ENCODE measurements around the gene CCR3. TPM values are rescaled to one million over a fixed set of nuclear protein-coding genes. Genes with fewer than 3 reads are reported as not detected.

CCR3 gene
- total RNA-seq, 2 experiments from 2014 or later = not detected

DNA sequence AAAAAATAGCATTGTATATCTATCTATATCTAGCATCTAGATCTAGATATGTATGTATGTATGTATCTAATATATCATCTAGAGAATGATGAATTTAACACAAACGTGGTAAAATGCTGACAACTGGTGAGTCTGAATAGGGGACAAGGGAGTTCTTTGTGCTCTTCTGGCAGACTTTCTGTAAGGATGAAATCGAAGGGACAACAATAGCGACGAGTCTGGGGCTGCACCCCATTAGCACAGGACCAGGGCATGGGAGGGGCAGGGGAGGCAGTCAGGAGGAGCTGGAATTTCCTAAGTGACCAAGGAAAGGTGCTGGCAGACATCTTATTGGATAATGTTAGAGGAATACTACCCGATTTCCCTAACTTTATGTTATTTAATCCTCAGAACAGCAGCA lies 42.0 kb upstream of the CCR3 start:
- intact Hi-C loops (cut with micrococcal nuclease) = no loop called here
- H3K4me1 Mint-ChIP-seq (ENCODE audit: low read depth) = no peaks in the 10 kb centered on the region
- H3K27me3 Mint-ChIP-seq = no peaks in the 10 kb centered on the region
- ChIA-PET POLR2A (interaction anchor here (2.3 kb wide), 1 partner anchor 9 kb away, joined by 5 read pairs; no protein-coding TSS in a partner anchor), CTCF (interaction anchor here (1.2 to 1.8 kb wide), 3 partner anchors 15 to 232 kb away, joined by 3 to 5 read pairs (median 4); no protein-coding TSS in a partner anchor)
- TF ChIP-seq, protein P1, sequence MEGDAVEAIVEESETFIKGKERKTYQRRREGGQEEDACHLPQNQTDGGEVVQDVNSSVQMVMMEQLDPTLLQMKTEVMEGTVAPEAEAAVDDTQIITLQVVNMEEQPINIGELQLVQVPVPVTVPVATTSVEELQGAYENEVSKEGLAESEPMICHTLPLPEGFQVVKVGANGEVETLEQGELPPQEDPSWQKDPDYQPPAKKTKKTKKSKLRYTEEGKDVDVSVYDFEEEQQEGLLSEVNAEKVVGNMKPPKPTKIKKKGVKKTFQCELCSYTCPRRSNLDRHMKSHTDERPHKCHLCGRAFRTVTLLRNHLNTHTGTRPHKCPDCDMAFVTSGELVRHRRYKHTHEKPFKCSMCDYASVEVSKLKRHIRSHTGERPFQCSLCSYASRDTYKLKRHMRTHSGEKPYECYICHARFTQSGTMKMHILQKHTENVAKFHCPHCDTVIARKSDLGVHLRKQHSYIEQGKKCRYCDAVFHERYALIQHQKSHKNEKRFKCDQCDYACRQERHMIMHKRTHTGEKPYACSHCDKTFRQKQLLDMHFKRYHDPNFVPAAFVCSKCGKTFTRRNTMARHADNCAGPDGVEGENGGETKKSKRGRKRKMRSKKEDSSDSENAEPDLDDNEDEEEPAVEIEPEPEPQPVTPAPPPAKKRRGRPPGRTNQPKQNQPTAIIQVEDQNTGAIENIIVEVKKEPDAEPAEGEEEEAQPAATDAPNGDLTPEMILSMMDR (IDR thresholded peaks at IDR 0.05) = no peak
- peaks cover 2% of the 10 kb centered on the region for H3K36me3 Mint-ChIP-seq (ENCODE audit: low read depth)
- H3K9me3 Mint-ChIP-seq = peaks cover 2% of the 10 kb centered on the region
- no peak for ATAC-seq
- DNase-seq = no peak
- H3K27ac Mint-ChIP-seq = no peak overlapping the region
- H3K4me3 Mint-ChIP-seq = no peak overlapping the region

DNA sequence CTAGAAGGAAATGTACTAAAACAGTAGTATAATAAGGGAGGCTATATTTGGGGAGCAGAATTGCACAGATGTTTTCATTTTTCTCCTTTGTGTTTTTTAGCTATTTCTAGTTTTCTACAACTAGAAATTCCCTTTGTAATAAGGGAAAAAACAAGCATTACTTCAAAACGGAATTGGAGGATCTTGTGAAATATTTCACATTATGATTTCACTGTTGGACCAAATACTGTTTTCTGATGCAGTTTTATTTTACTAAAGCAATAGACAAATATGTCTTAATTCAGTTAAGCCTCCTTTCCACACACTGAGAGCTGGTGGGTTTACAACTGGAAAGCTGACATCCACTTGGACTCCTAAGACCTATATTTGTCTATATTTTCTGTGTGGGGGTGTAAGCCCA lies 41.5 kb upstream of the CCR3 start:
- CTCF ChIA-PET = interaction anchor here (1.2 to 1.8 kb wide), 3 partner anchors 14 to 232 kb away, joined by 3 to 5 read pairs (median 4); no protein-coding TSS in a partner anchor

DNA sequence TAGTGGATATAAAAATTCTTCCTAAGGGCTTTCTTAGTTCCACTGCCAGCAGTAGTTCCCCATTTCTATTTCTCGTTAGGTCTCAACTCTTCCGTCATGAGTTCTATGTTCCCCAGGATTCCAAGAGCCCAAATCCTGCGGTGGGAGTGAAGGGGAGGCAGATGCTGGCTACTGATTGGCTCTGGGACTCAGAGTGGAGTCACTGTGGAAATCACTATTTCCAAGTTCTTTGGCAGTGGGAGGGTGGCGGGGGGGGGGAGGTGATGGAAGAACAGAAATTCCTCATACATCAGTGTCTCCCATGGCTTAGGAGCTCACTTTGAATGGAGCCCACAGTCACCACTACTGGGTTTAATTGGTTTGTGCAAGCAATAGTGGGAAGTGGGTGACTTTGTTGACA lies 39.7 kb upstream of the CCR3 start:
- DNase-seq = no peak
- peaks cover 2% of the 10 kb centered on the region for H3K4me1 Mint-ChIP-seq (ENCODE audit: low read depth)
- H3K4me3 Mint-ChIP-seq = no peak overlapping the region
- H3K9me3 Mint-ChIP-seq = no peaks in the 10 kb centered on the region
- intact Hi-C loops (cut with micrococcal nuclease) = no loop called here
- ChIA-PET POLR2A (interaction anchor here (0.5 kb wide), 1 partner anchor 93 kb away, joined by 3 read pairs; no protein-coding TSS in a partner anchor), CTCF (no interaction called here)
- TF ChIP-seq, protein P1 (IDR thresholded peaks at IDR 0.05) = no peak
- no peaks in the 10 kb centered on the region for H3K27me3 Mint-ChIP-seq
- no peaks in the 10 kb centered on the region for H3K36me3 Mint-ChIP-seq (ENCODE audit: low read depth)
- no peak for ATAC-seq
- no peak overlapping the region for H3K27ac Mint-ChIP-seq

More for the DNA sequence above, 41.5 kb upstream of the CCR3 start:
- Mint-ChIP-seq H3K36me3 (ENCODE audit: low read depth) (no peaks in the 10 kb centered on the region), H3K9me3 (peaks cover 2% of the 10 kb centered on the region), H3K27ac (no peak overlapping the region), H3K4me1 (ENCODE audit: low read depth) (no peaks in the 10 kb centered on the region), H3K27me3 (no peaks in the 10 kb centered on the region), H3K4me3 (no peak overlapping the region)
- TF ChIP-seq, protein P1 (IDR thresholded peaks at IDR 0.05) = no peak
- no peak for ATAC-seq
- intact Hi-C loops (cut with micrococcal nuclease) = no loop called here
- POLR2A ChIA-PET = interaction anchor here (0.5 to 2.3 kb wide), 2 partner anchors 9 to 43 kb away, joined by 4 to 5 read pairs; no protein-coding TSS in a partner anchor
- DNase-seq = no peak

DNA sequence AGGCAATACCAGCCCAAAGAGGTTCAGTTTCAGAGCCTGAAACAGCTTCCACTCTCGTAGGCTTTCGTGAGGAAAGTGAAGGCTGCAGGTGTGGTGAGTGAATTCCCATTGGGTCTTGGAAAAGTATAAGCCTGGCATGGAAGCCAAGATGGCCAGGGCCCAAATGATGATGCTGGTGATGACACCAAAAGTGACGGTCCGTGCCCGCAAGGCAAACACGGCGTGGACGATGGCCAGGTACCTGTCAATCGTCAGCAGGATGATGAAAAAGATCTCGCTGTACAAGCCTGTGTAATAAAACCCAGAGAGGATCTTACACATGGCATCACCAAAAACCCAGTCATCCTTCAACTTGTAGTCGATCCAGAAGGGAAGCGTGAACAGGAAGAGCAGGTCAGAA lies 38.6 kb upstream of the CCR3 start:
- CTCF ChIA-PET = no interaction called here
- H3K4me1 Mint-ChIP-seq (ENCODE audit: low read depth) = peaks cover 12% of the 10 kb centered on the region

More for the DNA sequence above, 38.6 kb upstream of the CCR3 start:
- DNase-seq (no peak), ATAC-seq (no peak)
- Mint-ChIP-seq H3K27ac (no peak overlapping the region), H3K9me3 (no peaks in the 10 kb centered on the region), H3K36me3 (ENCODE audit: low read depth) (no peaks in the 10 kb centered on the region), H3K4me3 (no peak overlapping the region), H3K27me3 (no peaks in the 10 kb centered on the region)
- intact Hi-C loops (cut with micrococcal nuclease) = no loop called here
- TF ChIP-seq, protein P1 (IDR thresholded peaks at IDR 0.05) = no peak
- POLR2A ChIA-PET = no interaction called here

Measured in activated CD8-positive, alpha-beta T cell treated with anti-CD3 and anti-CD28 coated beads for 36 hours (primary cell).